Amniotic stem cell (primary cell): ENCODE results near the gene PCDH15.

Experiments used
- DNase-seq: peaks from one replicate; lab custom pipeline; 2025; lab: John Stamatoyannopoulos, UW

The PCDH15 gene

DNA sequence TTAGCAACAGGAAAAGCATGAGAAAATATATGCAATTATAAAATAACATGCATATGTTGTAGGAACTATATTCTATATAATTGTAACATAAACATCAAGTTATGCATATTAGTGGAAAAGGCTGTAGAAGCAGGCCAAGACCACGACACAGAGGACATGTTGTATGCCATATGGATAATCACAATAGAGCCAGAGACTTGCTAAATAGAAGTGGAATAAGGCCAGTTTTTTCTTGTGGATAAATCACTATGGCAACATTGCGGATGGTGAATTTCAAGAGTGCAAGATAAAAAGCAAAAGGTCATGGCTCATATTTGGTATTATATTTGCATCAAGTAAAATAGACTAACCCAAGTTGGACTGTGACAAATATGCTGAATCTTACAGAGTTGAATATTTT, 93.0 kb downstream of the PCDH15 start:
- DNase-seq: no peak

- no peak for DNase-seq
Observed at GRCh38 chr10:54702583-54703485, 98.2 kb downstream of the PCDH15 start.

DNA sequence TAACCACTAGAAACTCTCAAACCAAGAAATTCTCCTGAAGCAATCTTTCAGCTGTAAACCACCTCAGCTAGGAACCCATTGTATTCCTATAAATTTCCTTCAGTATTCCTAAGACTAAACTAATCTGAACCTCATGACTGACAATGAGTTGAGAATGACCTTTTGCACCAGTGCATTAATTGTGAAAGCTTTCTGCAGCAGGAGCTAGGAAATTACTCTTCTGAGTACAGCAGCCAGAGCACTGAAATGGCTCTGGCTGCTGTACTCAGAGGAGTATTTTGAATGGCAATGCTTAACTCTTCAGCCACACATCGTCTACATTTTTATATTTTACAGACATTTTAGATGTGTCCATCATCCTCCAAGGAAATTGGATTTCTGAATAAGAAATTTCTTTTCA, 109.7 kb downstream of the PCDH15 start:
- no peak for DNase-seq

DNA sequence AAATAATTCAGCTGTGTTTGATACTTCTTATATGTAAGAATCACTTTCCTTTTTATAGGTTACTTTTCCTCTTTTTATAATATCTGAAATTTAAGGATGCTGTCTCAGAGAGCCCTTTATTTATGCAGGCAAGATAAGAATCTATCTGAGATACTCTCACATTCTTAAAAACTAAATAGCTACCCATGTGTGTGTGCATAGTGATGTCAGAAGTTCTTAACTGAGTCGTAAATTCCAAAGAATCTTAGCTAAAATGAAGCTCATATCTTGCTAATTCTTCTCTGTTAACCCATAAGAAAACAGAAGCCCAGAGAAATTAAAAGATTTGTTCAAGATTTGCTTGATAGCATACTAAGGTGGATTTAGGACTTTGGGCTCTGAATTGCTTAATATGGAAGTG, 118.5 kb downstream of the PCDH15 start:
- no peak for DNase-seq

GRCh38 chr10:54681136-54681535, 119.9 kb downstream of the PCDH15 start:
- no peak for DNase-seq

GRCh38 chr10:54667136-54667535, 133.9 kb downstream of the PCDH15 start:
- no peak for DNase-seq

DNA sequence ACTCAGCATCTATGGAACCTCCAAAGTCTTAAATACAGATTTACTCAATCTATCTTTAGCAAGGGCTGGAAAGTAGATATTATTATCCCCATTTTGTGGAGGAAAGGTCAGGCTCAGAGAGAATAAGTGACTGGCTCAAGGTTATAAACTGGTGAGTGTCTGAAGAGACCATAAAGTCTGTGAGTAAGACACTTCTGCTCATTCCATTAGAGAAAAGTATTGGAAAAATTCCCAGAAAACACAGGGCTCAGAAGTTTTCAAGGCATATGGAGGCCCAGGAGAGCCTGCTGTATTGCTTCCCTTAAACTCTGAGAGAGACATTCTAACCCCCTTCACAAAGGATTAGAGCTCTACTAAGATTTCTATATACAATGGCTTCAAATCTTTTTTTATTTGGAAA, 134.8 kb downstream of the PCDH15 start:
- no peak for DNase-seq

GRCh38 chr10:54665095-54665494, 135.9 kb downstream of the PCDH15 start:
- DNase-seq: no peak

GRCh38 chr10:54660397-54660796, 140.6 kb downstream of the PCDH15 start:
- no peak for DNase-seq

- DNase-seq: no peak
Observed at GRCh38 chr10:54656643-54657042, 144.4 kb downstream of the PCDH15 start.

DNA sequence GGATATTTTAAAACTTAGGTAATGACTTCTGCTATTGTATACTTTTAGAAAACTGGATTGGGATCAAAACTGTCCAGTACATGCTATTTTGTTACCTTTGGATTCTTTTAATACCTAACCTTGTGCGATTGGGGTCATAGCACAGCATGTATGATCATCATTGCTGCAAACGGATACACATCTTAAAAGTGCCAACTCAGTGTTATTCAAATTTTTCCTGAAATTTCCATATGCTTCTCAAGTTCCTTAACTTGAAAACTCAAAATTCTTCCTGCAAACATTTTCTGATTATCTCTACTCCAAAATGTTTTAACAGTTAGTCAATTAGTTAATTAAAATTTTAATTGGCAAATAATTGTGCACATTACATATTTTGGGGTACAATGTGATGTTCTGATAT, 147.5 kb downstream of the PCDH15 start:
- DNase-seq: no peak

DNA sequence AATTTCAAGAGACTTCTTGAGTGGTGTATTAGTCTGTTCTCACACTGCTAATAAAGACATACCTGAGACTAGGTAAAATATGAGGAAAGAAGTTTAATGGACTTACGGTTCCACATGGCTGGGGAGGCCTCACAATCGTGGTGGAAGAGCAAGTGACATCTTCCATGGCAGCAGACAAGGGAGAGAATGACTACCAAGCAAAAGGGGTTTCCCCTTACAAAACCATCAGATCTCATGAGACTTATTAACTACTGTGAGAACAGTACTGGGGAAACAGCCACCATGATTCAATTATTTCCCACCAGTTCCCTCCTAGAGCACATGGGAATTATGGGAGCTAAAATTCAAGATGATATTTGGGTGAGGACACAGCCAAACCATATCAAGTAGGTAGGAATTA, 150.5 kb downstream of the PCDH15 start:
- DNase-seq: no peak

- DNase-seq: no peak
Observed at GRCh38 chr10:54622017-54622416, 179.0 kb downstream of the PCDH15 start.

DNA sequence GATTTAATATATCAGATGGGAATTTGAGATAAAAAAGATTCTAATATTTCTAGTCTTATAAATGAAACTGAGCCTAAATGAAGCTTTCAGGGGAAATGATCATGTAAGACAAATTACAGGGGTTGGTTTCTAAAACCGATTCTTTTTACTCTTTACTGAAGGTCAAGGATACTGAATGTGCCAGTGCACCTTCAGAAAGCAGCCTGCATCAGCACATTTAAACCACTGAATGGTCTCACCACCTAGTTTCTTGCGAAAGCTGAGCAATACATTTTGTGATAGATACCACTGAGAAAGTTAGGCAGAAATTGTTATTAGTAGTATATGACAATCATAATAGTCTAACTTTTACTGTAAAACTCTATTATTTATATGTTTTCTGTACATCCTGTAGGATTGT, 180.7 kb downstream of the PCDH15 start:
- DNase-seq: no peak

- DNase-seq: no peak
Observed at GRCh38 chr10:54614072-54614471, 187.0 kb downstream of the PCDH15 start.

DNA sequence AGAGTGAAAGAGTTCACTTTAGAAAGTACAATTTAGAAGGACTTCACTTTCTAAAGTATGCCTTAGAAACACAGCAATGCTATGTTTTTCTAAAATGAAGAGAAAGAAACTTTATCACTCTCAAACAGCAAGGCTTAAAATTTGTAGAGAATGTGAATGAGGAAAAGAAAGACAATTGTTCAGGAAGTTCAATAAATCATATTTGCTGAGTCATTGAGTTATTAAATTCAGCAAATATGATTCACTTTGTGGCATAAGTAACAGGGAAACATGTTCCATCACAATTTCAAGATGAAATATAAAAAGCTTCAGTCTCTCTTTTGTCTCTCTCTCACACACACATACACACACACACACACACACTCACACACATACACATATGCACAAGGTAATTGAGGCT, 187.9 kb downstream of the PCDH15 start:
- DNase-seq: no peak

DNA sequence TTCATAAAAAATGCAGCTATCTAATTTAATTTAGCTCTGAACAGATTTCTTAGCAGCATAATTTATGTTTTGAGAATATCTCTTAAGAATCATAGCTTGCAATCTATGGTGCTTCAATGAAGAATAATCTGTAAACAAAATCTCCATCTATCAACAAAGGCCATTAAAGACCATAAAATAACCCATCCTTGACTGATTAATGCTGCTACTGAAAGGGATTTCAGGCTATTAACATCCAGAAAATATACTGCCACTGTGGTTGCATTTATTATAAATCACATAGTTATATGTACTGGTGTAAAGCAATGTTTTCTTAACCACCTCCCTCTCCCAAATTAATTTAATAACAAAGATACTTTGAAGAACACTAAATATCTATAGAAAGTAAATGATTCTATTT, 191.6 kb downstream of the PCDH15 start:
- DNase-seq: no peak

DNA sequence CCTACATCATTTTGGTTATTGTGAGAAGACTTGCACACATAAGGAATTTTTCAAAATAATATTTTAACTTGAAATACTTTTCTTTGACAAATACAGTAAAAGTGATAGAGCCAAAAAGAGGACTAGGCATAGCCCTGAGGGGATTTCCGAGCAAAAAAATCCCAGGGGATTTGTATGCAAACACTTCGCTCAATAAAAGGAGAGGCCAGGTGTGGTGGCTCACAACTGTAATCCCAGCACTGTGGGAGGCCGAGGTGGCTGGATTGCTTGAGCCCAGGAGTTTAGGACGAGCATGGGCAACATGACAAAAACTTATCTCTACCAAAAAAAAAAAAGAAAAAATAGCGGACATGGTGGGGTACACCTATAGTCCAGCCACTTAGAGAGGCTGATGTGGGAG, 193.0 kb downstream of the PCDH15 start:
- DNase-seq: no peak

GRCh38 chr10:54594289-54594688, 206.7 kb downstream of the PCDH15 start:
- DNase-seq: no peak

- no peak for DNase-seq
Observed at GRCh38 chr10:54587971-54588370, 213.1 kb downstream of the PCDH15 start.

DNA sequence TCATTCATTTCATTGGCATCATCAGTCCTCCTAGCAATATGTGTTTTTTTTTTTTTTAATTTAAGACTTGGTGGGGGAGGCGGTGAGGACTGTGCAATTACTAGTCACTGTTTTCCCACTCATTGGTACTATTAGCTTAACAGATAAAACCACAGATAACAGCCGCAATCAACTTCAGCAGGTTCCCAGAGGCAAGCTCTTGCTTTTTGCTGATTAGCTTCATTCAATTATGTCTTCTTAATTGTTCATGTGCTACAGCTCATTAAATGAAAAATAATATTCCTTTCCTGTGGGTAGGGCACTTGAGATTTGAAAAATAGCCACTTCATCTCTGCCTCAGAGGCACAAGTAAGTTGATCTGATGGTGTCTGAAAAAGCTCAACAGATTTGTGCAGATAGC, 215.5 kb downstream of the PCDH15 start:
- DNase-seq: no peak

DNA sequence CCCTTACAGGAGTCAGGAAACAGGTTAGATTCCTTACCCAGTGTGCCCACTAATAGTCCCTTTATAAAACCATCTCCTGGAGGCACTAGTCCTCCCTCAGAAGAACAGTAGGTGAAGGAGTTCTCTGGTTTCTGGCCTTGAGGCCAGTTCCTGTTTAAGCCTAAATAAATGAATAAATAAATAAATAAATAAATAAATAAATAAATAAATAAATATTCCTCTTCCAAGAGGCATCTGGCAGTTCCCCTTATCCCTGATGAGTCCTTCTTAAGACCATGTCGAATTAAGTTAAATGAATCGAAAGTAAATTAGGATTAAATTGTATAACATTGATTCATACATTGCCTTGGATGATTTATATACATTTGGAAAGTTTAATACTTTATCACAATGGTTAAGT, 223.3 kb downstream of the PCDH15 start:
- DNase-seq: no peak

DNA sequence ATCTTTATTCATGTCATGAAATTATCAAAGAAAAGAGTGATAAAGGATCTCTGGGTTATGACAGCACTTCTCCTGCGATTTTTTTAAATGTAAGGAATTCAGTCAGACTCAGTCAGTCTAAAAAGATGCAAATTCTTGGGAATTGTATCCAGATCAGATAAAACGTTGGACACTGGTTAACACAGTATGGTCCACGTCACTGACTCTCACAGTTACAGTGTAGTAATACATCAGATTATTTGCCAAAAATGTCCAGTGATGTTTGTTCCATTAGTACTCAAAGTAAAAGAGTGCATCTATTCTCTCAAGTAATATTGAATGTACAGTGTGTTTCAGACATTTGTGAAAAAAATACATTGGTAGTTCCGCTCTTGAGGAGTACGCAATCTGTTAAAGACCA, 224.5 kb downstream of the PCDH15 start:
- DNase-seq: no peak

DNA sequence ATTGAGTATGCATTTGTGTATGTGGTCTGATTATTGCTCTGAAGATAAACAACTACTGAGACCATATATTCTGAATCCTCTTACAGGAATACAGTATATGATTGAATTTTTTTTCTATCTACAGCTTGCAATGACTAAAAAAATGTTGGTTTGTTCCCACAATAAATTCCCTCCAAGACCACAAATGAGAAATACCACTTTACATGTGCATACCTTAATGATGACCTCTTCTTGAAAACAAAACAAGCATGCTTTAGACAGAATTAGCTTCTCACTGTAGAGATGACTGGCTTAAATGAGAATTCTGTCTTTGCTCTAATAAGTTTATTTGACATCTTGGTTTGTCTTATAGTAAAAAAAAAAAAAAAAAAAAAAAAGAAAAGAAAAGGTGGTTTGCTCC, 241.5 kb downstream of the PCDH15 start:
- DNase-seq: no peak
